Activated naive CD4-positive, alpha-beta T cell treated with Interleukin-2 at 50 U/mL for 16 hours (primary cell): Measurements from ENCODE around the gene SLC25A21.
A peak's percentile ranks its signal among the peaks of the same experiment; 100 is the strongest.

ENCODE experiments used
- DNase-seq: peaks from one replicate; pipeline ENCODE4 v3.0.0-alpha.2; 2020

Gene SLC25A21

DNA sequence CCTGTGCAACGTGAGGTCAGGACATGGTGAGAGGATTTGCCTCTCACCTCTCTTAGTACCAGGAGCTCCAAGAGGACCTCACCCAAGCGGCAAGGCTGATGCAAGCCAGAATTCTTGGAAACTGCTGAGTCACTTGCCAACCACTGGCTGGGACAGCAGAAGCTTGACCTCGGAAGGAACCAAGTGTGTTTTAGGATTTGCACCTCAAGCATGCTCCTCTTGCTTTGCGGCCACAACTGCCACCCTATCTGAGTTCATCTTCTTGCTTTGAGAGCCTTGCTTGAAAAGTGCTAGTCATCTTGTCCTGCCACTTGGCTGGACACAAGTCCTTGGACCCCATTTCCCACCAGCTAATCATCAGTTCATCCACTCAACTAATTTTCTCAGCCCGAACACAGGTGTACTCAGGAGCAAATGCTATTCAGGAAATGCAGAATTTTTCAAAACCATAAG lies 195.8 kb downstream of the SLC25A21 start:
- no peak for DNase-seq

- DNase-seq, result no peak
Measured at GRCh38 chr14:36975834-36976233, 196.6 kb downstream of the SLC25A21 start.

DNA sequence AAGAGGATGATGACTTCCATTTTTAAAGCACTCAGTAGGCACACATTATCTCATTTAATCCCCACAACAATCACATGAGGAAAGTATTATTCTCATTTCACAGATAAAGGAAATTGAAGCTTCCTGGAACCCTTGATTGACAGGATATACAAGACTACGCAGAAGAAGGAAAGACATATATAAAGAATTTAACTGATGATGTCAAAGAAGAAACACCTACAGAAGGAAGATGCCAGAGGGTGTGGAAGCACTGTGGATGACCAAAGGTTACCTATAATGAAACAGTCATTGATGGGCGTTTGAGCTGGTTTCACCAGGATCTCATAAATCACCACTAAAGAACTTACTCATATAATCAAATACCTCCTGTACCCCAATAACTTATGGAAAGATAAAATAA lies 197.4 kb downstream of the SLC25A21 start:
- no peak for DNase-seq

DNA sequence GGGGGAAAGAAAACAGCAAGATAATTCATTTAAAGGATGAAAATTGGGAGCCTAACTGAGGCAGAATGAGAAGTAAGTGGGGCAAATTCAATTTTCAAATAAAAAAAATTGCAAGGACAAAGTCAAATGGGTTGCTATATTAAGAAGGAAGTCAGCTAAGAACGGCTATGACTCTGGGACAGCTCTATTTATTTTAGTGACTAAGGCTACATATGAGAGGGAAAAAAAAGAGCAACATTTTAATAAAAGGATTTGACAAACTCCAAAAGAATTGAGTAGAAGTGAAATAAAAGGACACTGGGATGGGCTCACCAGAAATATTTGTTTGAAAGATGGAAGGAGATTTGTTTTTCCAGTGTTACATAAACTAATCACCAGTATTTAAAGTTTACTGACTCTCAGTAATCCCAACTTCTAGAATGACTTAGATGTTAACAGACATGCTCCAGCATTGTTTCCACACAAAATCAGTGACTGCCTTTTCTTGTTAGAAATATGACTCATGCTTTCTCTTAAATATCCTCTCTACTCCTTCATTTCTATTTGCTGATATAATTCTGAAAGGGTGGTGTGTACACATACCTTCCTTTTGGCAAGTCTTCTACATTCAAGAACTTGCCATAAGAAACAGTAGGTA lies 198.5 kb downstream of the SLC25A21 start:
- no peak for DNase-seq

DNA sequence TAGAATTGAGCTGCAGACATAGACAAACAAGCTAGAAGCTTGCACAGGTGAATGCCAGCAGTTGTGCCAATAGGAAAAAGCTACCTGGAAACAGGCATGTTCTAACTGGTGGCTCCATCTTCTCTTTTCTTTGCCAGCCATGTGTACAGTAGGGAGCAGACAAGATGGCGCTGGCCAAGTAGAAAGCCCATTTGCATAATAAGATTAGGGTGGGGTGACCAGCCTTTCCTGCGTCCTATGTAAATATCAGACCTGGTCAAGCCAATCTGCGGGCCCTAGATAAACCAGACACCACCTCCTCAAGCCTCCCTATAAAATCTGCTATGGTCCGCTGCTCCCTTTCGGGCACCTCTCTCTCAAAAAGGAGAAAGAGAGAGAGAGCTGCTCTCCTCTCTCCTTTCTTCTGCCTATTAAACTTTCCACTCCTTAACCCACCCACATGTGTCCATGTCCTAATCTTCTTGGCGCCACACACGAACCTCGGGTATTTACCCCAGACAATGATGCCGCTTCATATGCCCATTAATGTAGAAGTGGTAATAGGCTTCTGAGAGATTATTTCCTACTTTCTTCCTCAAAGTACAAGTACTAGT lies 201.0 kb downstream of the SLC25A21 start:
- DNase-seq, result no peak

DNA sequence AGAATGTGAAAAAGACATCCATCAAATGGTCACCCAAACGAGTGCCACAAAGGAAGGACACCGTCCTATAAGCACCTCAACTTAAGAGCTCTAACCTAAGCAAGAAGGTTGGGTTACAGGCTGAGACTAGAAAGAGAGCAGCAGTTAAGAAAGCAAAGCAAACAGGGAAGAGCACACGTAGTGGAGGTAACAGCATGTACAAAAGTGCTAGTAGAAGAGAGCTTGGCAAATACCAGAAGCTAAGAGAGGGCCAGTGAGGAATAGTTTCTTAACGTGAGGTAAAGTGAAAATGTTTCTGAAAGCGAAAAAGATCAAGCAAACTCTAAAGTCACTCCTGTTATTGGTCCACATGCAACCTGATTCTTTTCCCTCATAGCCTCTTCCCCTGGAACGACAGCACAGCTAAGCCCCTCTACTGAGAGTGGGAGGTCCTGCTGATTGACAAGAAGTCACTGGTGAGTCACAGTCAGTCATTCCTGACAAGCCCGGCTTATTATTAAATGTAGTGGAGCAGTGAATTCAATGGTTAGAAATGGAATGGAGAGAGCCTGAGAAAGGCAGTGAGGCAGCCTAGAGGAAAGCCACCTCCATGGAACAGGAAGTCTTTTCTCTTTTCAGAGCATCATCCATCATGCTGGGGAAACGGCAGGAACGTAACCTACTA lies 204.4 kb downstream of the SLC25A21 start:
- no peak for DNase-seq

DNA sequence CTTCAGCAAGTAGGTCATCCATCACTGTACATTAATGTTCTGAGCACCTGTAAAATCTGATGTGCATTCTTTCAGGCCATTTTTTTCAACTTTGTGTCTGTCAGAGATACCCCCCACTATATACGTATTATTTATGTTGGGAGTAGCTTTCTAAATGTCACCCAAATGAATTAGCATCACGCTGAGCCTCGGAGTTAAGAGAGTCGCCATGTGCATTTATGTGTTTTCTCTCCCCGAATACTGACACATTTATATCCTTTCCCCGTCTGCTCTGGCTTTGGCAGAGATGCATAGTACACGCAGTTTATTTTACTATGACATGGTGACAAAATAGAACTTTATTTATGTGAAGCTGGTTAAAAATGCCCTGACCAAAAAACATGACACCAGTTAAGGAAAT lies 216.4 kb downstream of the SLC25A21 start:
- no peak for DNase-seq

DNA sequence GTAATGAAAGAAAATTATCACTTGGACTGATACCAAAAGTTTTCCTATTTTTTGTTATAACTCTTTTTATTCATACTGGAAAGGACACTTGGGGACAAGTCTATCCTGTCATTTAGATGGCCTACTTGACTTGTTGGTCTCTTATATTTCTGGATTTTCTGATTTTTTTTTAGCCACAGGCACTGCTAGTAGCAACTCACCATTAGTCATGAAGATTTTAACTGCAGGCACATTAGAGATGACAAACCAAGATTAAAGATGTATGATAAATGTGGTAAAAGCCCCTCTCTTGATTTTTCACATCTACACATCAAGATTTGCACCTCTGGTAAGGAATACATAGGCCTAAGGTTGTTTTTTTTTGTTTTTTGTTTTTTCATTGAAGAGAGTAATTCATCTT lies 217.0 kb downstream of the SLC25A21 start:
- no peak for DNase-seq

DNA sequence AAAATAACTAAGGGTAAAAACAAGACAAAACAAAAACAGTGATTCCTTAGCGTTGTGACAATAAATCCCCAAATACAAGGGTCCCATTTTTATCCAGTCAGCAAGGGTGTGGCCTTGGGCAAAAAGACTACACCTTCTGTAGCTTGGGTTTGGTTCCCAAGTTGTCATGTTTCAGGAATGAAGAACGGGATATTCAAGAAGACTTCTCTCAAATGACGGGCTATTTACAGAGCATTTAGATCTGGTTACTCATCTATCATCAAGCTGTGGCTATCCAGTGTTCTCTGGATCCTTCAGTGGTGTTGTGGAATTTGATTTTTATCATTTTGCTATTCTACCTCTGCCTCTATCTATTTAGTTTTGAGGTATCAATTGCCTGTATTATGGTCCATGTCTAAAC lies 219.7 kb downstream of the SLC25A21 start:
- no peak for DNase-seq

DNA sequence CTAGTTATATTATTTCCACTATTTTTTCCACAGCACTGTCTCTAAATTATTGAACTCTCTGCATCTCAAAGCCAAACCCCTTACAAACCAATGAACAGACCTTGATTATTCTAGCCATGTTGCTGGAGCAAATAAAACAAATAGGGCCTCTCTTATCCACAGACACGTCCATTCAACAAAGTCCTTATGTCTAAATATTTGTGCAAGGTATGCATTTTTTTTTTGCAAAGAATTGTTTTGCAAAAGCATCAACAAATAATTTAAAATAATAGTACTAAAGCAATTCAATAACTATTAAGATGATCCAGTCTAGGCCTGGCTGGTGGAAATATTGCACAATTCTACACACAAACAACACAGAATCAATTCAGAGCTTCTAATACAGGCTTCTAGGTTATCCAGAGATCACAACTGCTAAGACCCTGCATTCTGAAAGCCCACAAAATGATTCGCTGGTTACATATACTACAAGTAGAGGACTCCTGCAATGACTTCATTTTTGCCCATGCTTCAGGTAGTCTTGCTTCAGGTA lies 221.0 kb downstream of the SLC25A21 start:
- no peak for DNase-seq

- no peak for DNase-seq
Measured at GRCh38 chr14:36950812-36951211, 221.6 kb downstream of the SLC25A21 start.

GRCh38 chr14:36949371-36949770 lies 223.0 kb downstream of the SLC25A21 start:
- DNase-seq, result no peak

DNA sequence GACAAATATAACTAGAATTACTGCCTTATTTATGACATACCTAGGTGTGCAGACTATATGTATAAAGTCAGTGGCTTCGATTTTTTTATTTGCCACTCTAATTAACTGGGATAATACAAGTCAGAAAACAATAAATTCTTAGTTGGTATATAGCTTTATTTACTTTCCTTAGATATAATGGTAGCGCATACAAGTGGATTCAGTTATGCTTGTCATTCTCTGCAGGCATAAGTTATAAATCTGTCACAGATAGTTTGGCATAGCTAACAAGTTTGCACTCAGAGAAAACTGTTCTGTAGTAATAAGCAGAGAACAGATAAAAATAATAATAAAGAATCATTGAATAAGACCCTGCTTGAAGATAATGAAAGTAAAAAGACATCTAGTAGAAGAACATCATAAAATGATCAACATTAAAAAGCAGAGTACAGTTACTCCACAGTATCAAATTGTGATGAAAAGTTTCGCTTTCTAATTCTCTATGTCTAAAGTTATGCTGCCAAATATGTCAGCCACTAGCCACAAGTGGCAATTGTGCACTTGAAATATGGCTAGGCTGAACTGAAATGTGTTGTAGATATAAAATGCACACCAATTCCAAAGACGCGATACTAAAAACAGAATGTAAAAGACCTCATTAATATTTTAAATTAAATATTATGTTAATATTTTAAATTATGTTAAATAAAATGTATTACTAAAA lies 224.1 kb downstream of the SLC25A21 start:
- no peak for DNase-seq

DNA sequence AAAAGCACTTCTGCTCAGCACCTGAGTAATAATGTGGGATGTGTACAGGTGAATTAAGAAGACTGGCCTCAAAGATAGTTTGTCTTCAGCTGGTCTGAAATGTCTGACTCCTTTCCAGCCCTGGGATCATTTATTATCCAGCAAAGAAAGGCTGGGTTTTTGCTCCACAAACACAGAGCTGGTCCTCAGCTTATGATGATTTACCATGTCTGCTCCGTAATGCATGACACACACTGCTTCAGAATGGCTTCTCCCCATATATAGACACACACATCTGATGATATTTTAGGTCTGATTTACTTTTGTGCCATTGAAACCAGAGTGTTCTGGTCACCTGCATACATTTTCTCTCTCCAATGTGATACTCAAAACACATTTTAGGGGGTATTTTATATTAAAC lies 225.0 kb downstream of the SLC25A21 start:
- DNase-seq, result no peak

DNA sequence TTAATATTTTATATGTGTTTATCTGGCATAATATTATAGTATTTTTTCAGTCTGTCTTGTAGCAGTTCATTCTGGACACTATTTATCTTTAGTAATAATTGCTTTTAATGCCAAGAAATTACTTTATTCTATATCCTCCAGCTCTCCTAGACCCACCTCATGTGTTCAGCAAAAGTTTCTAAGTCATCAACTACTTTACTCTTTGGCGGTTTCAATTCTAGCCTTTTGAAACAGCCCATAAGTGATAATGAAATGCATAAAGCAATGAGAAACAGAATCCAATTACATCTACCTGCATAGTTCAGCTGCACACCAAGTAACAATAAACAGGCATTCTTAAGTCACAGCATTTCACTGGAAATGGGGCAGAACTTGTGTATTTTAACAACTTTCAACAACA lies 225.5 kb downstream of the SLC25A21 start:
- DNase-seq, result no peak

DNA sequence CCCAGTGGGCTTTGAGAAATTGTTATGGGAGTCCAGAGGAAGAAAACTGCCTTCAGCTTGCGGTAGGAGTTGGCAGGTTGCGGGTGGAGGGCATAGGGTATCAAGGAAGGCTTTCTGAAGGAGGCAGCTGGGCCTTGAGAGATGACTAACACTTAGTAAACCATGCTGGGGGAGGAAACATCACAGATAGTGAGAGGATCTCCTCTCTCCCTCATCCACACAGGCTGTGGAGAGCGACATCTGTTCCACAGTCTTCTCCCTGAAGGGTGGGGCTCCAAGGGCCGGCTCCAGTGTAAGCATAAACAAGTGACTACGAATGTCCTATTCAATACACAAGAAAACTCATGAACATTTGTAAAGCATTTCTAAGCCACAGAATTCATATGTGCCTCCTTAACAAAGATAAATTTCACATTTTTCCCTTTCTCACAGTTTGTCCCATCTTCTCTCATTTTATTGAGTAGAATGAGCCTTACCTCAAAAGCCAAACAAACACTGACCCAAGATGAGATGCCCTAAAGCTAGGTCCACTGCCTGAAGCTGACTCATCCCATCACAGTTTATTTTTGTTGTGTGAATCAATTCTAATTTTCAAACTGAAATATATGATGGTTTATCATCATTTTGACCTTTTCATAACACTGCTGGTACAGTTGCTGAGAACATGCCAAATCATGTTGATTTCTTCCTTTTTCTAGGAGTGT lies 227.9 kb downstream of the SLC25A21 start:
- DNase-seq, result no peak

DNA sequence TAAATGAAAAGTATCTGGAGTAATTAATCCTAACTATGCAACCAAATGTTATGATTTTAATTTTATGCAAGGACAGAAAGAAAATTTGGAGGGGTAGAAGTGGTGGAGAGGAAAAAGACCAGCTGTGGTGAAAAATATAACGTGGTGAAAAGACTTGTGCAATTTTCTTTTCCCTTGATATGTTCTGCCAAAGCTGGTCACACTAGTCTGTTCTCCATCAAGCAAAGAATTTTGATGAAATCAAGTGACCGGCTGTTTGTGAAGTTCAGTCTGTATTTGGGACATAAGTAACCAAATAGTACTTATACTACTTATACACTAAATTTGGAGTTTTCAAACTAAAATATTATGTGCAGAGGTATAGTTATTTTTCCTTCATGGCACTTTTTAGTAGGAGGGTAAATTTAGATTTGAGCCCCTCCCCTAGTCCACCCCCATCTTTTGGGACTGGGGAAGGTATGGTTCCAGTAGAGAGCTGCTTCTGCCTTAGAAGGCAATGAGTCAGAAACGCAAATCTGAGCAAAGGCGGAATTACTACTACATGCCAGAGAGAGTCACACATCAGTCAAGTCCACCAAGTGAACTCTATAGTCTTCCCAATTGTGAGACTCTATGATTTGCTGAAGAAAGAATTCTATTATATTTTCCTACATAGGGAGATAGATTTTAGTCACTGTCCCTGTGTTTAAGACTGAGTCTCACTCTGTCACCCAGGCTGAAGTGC lies 229.7 kb downstream of the SLC25A21 start:
- no peak for DNase-seq

DNA sequence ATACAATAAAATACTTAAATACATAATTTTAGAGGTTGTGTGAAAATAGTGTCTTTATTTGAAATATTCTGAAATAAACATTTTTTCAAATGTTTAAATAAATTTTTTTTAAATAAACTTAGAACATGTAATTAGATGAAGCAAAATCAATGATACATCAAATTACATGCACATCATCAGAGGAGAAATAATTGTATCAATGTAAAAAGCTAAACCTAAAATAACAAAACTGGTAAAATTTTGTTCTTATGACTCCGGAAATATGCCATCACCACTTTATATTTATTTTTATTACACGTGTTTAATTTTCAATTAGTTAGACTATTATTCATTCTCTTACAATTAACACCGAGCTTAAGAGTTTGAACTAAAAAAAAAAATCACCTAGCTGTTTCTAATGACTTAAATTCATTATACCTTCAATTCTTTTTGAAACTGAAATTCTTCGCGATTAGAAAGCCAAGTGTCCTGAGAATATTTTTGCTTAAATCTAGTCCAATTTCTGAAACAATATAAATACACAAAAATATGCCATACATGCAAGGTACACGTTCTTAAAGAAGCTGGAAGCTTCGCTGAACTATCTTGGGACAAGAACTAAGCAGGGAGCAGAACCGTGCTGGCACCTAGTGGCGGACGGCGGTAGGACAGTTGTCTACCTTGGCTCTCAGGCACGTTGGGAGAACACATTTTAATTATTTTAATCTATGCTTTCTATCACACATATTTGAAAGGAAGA lies 230.5 kb downstream of the SLC25A21 start:
- DNase-seq, result peak; percentile 46

GRCh38 chr14:36940476-36940875 lies 231.9 kb downstream of the SLC25A21 start:
- no peak for DNase-seq

DNA sequence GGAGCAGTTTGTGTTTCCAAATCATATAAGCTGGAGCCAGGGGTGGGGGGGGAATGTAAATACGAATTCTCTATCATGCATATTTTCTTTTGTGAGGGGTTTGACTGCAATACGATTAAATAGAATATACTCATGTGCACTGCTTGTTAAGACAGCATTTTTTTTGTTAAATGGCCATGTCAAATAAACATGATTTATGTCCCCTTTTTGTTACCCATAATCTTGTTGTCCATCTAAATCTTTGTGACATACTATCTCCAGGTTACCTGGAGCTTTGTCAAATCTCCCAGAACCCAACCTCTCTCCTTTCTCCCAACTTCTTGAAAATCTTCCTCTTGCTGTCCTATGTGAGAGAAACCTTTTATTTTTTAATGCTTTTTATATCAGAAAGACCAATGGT lies 233.1 kb downstream of the SLC25A21 start:
- no peak for DNase-seq

DNA sequence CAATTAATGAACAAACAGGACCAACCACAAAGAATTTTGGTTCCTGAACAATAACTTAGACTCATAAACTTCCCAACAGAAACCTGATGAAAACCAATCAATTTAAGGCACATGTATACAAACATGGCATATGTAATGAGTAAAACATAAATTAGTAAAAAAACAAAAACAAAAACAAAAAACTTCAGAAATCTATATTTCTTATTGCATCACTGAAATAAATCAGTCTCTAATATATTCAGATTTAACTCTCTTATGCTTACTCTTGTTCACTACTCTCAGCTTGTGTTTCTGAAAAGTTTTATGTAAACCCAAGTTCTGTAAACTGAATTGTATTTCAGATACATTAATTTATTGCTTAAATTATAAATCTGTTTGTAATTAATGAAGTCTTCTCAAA lies 233.7 kb downstream of the SLC25A21 start:
- DNase-seq, result no peak
